Fibroblast of lung (primary cell): Measurements from ENCODE around the gene GID8. TPM values are rescaled to one million over a fixed set of nuclear protein-coding genes. Genes with fewer than 3 reads are reported as not detected.
A peak's percentile ranks its signal among the peaks of the same experiment; 100 is the strongest.
"Not testable (repeated sequence)": the region's sequence is repeated elsewhere in the genome, so short reads cannot be mapped to it uniquely, and the experiment has no call there.

Source experiments
- DNase-seq, 2 donors: peaks; one replicate each; pipeline versions ENCODE4 v3.0.0 to v3.0.0-alpha.2; 2010; ENCODE audit warnings: low read depth in 2 of 2
- H2AFZ ChIP-seq: 2 replicates; pipeline ENCODE4 v1.5.1; 2012; ENCODE audit warnings: low read length, control low read depth, inconsistent platforms
- H3K27ac ChIP-seq: 2 replicates; pipeline ENCODE4 v1.5.1; 2011; ENCODE audit warnings: low read length, control low read depth; ENCODE audit not compliant: insufficient read depth
- H3K27me3 ChIP-seq: 2 replicates; pipeline ENCODE4 v1.5.1; 2011; ENCODE audit warnings: mild to moderate bottlenecking, low read length; ENCODE audit not compliant: control insufficient read depth, insufficient read depth
- H3K36me3 ChIP-seq: 2 replicates; pipeline ENCODE4 v1.5.1; 2011; ENCODE audit warnings: low read length; ENCODE audit not compliant: control insufficient read depth, insufficient read depth
- H3K4me1 ChIP-seq: 2 replicates; pipeline ENCODE4 v1.5.1; 2011; ENCODE audit warnings: low read length; ENCODE audit not compliant: control insufficient read depth, insufficient read depth; ENCODE audit errors: extremely low read depth
- H3K4me2 ChIP-seq: 2 replicates; pipeline ENCODE4 v1.5.1; 2011; ENCODE audit warnings: low read length, control low read depth; ENCODE audit not compliant: insufficient read depth; ENCODE audit errors: extremely low read depth
- H3K4me3 ChIP-seq, 4 experiments: fragments of 200-600 bp in 1 of 4; sonication (generic) in 1 of 4; replicated peaks in 1 of 4; 2 replicates each; pipeline ENCODE4 v1.5.1; 2011 to 2016; ENCODE audit warnings: low read length in 4 of 4, low read depth in 3 of 4, mild to moderate bottlenecking in 3 of 4, control low read depth in 2 of 4, inconsistent platforms in 1 of 4, mixed read lengths in 1 of 4; ENCODE audit not compliant: insufficient read depth in 1 of 4; ENCODE audit errors: control extremely low read depth in 1 of 4
- H3K79me2 ChIP-seq: 2 replicates; pipeline ENCODE4 v1.5.1; 2012; ENCODE audit warnings: mild to moderate bottlenecking, low read length, inconsistent platforms; ENCODE audit not compliant: control insufficient read depth, insufficient read depth
- H3K9ac ChIP-seq: 2 replicates; pipeline ENCODE4 v1.5.1; 2011; ENCODE audit warnings: mild to moderate bottlenecking, low read length, control low read depth; ENCODE audit not compliant: insufficient read depth
- H3K9me3 ChIP-seq: 2 replicates; pipeline ENCODE4 v1.5.1; 2012; ENCODE audit warnings: low read depth, low read length; ENCODE audit not compliant: control insufficient read depth, insufficient read depth
- H4K20me1 ChIP-seq: 2 replicates; pipeline ENCODE4 v1.5.1; 2011; ENCODE audit warnings: low read length; ENCODE audit not compliant: control insufficient read depth, insufficient read depth; ENCODE audit errors: extremely low read depth
- EZH2 ChIP-seq: IDR thresholded peaks from 2 replicates; pipeline ENCODE4 v1.5.1; 2012; ENCODE audit warnings: low read length, control low read depth, mild to moderate bottlenecking; ENCODE audit errors: missing control alignments
- polyA plus RNA-seq, 2 donors: library from polyadenylated mRNA; depleted of rRNA in 1 of 2; stranded (reverse) in 1 of 2; unstranded in 1 of 2; fragments of >200 nt; gene quantifications; 2 replicates each; pipeline ENCODE4 v1.2.1, GENCODE V29; 2011 to 2012; ENCODE audit warnings: missing spikeins in 1 of 2
- total RNA-seq: library from RNA; depleted of rRNA; stranded (reverse); fragments of >200 nt; gene quantifications from 2 replicates; pipeline ENCODE4 v1.2.1, GENCODE V29; 2014
- TF ChIP-seq, protein P1 (sequence below), 2 donors: IDR thresholded peaks in 1 of 2; conservative IDR thresholded peaks in 1 of 2; 1 replicate in 1 of 2; 2 replicates in 1 of 2; pipeline ENCODE4 v1.5.1; 2011 to 2012; ENCODE audit warnings: low read length in 2 of 2, control low read depth in 1 of 2, inconsistent platforms in 1 of 2, low read depth in 1 of 2, mild to moderate bottlenecking in 1 of 2

GID8 gene
- total and polyA plus RNA-seq, 2 donors (not counting 1 experiment from before 2014, with no cell fraction given), result 23.0 to 33.9 TPM

- Histone ChIP-seq H3K9me3 (no peaks in the 10 kb centered on the region), H3K27ac (no peak overlapping the region), H3K4me1 (peaks cover 2% of the 10 kb centered on the region), H2AFZ (no peak overlapping the region), H3K79me2 (no peaks in the 10 kb centered on the region), H3K4me3 (no peak overlapping the region), H4K20me1 (no peaks in the 10 kb centered on the region), H3K9ac (no peak overlapping the region), H3K36me3 (no peaks in the 10 kb centered on the region), H3K4me2 (no peak overlapping the region), H3K27me3 (no peaks in the 10 kb centered on the region)
- TF ChIP-seq EZH2, result no peak
- TF ChIP-seq, protein P1, sequence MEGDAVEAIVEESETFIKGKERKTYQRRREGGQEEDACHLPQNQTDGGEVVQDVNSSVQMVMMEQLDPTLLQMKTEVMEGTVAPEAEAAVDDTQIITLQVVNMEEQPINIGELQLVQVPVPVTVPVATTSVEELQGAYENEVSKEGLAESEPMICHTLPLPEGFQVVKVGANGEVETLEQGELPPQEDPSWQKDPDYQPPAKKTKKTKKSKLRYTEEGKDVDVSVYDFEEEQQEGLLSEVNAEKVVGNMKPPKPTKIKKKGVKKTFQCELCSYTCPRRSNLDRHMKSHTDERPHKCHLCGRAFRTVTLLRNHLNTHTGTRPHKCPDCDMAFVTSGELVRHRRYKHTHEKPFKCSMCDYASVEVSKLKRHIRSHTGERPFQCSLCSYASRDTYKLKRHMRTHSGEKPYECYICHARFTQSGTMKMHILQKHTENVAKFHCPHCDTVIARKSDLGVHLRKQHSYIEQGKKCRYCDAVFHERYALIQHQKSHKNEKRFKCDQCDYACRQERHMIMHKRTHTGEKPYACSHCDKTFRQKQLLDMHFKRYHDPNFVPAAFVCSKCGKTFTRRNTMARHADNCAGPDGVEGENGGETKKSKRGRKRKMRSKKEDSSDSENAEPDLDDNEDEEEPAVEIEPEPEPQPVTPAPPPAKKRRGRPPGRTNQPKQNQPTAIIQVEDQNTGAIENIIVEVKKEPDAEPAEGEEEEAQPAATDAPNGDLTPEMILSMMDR (conservative IDR thresholded peaks at IDR 0.05 in 1 of 2, IDR thresholded peaks at IDR 0.05 in 1 of 2; ENCODE audit: low read depth in 1 of 2, low read length in 2 of 2), result no peak
- DNase-seq, result no peak
These were observed 20.6 kb downstream of the GID8 start for GRCh38 chr20:62958388-62959100.

DNA sequence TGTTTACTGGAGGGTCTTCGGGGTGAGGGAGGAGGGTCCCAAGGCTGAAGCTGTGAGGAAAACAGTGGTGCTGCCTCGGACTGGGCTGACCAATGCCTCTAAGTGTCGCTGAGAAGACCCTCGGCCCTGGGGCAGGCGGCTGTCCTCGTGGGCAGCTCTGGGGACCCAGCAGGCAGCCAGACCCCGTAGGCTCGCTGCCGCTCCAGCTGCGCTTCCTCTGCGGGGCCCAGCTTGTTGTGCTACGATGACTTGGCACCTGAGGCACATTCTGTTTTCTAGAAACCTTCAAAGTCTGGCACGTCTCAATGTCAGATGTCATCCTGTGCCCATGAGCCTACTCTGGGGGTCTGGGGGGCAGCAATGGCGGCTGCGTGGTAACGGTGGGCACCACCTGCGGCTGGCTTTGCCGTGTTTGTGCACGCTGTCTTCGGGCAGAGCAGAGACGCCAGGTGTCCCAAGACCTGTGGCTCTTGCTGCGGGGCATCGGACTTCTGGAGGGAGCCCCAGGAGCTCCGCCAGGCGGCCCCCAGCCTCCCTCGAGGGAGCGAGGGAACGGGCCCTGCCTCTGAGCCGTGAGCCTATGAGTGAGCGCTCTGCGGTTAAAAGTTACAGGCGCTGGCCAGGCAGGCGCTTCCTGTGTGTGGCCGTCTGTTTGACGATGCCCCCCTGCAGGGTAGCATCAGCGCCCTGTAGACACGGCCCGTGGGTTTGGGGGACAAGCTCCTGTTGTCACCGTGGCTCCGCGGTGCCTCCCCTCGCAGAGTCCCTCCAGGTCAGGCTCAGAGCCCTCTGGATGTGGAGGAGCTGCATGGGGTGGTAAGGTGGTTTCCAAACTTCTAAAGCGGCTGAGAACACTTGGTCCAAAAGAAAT, 21.4 kb downstream of the GID8 start:
- Histone ChIP-seq H3K9me3 (no peaks in the 10 kb centered on the region), H2AFZ (no peak overlapping the region), H4K20me1 (no peaks in the 10 kb centered on the region), H3K36me3 (no peaks in the 10 kb centered on the region), H3K4me2 (no peak overlapping the region), H3K79me2 (no peaks in the 10 kb centered on the region), H3K4me1 (no peaks in the 10 kb centered on the region), H3K4me3 (no peak overlapping the region), H3K27me3 (no peaks in the 10 kb centered on the region), H3K27ac (no peak overlapping the region), H3K9ac (no peak overlapping the region)
- DNase-seq, result no peak
- no peak for TF ChIP-seq EZH2
- TF ChIP-seq, protein P1 (conservative IDR thresholded peaks at IDR 0.05 in 1 of 2, IDR thresholded peaks at IDR 0.05 in 1 of 2; ENCODE audit: low read depth in 1 of 2, low read length in 2 of 2), result no peak

DNA sequence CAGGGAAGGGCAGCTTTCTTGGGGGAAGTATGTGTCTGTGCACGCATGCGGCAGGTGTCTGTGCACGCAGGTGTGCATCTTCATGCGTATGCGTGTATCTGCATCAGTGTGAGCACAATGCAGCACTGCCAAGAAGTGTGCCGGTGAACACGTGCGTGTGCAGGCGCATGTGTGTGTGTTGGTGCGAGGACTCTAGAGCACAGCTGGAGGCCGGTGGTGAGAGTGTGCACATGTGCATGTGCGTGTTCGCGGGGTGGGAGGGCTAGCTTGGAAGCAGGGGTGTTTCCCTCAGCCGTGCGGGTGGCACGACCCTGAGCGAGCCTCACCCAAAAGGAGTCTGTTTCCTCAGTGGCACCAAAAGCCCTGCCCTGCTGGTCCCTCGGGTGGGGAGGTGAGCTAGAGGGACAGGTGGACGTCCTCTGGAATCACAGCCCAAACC, 22.1 kb downstream of the GID8 start:
- Histone ChIP-seq H4K20me1 (no peaks in the 10 kb centered on the region), H3K27me3 (no peaks in the 10 kb centered on the region), H3K9me3 (no peaks in the 10 kb centered on the region), H2AFZ (no peak overlapping the region), H3K36me3 (no peaks in the 10 kb centered on the region), H3K9ac (no peak overlapping the region), H3K4me2 (no peak overlapping the region), H3K4me1 (no peaks in the 10 kb centered on the region), H3K79me2 (no peaks in the 10 kb centered on the region), H3K4me3 (no peak overlapping the region), H3K27ac (no peak overlapping the region)
- no peak for DNase-seq
- TF ChIP-seq, protein P1 (conservative IDR thresholded peaks at IDR 0.05 in 1 of 2, IDR thresholded peaks at IDR 0.05 in 1 of 2; ENCODE audit: low read depth in 1 of 2, low read length in 2 of 2), result no peak
- TF ChIP-seq EZH2, result no peak

GRCh38 chr20:62960446-62961309, 22.7 kb downstream of the GID8 start:
- not testable (repeated sequence) for H3K36me3 ChIP-seq, H3K4me2 ChIP-seq

More at GRCh38 chr20:62960446-62961309, 22.7 kb downstream of the GID8 start:
- H3K79me2 ChIP-seq, H3K27me3 ChIP-seq, H2AFZ ChIP-seq, H3K9ac ChIP-seq, H4K20me1 ChIP-seq, H3K4me1 ChIP-seq, H3K27ac ChIP-seq, H3K4me3 ChIP-seq, H3K9me3 ChIP-seq: not testable (repeated sequence)
- DNase-seq, result peak in 1 of 2 donors; percentile 23
